Measurements from ENCODE around the gene ZNF556. TPM values are rescaled to one million over a fixed set of nuclear protein-coding genes. Genes with fewer than 3 reads are reported as not detected.

Gene ZNF556
- total and polyA plus RNA-seq, 10 of the 15 experiments (the other 5 are each of a cell fraction or from before 2014, with no cell fraction given), result not detected

GRCh38 chr19:2856457-2857050 is 10.6 kb upstream of the ZNF556 start (continued):
- no peak for TF ChIP-seq ZNF687 (IDR thresholded peaks at IDR 0.05)
- no peak for TF ChIP-seq JUND (IDR thresholded peaks at IDR 0.05; ENCODE audit: low read depth, low read length)
- no peak for TF ChIP-seq NKRF (conservative IDR thresholded peaks at IDR 0.05)
- TF ChIP-seq MEF2A (IDR thresholded peaks at IDR 0.05; ENCODE audit: insufficient read depth, low read depth, low read length), result no peak
- no peak for TF ChIP-seq ZNF207 (IDR thresholded peaks at IDR 0.05; ENCODE audit: borderline replicate concordance)
- TF ChIP-seq MLLT1 (IDR thresholded peaks at IDR 0.05), result peak; percentile 79; the same call in 1 of the 2 replicates
- TF ChIP-seq SIN3A (IDR thresholded peaks at IDR 0.05; ENCODE audit: low read depth, low read length), result no peak
- TF ChIP-seq HCFC1 (IDR thresholded peaks at IDR 0.05; ENCODE audit: low read length), result no peak
- TF ChIP-seq RELB (IDR thresholded peaks at IDR 0.05; ENCODE audit: low read depth), result no peak
- TF ChIP-seq MAX (IDR thresholded peaks at IDR 0.05; ENCODE audit: low read depth, low read length), result no peak
- TF ChIP-seq IRF4 (IDR thresholded peaks at IDR 0.05; ENCODE audit: low read depth, low read length), result no peak
- TF ChIP-seq GATAD2B (conservative IDR thresholded peaks at IDR 0.05; ENCODE audit: low read depth), result no peak
- TF ChIP-seq E2F8 (IDR thresholded peaks at IDR 0.05; ENCODE audit: low read depth, partially characterized antibody), result no peak
- no peak for TF ChIP-seq CREB1 (IDR thresholded peaks at IDR 0.05; ENCODE audit: low read depth)
- no peak for TF ChIP-seq ZBED1 (IDR thresholded peaks at IDR 0.05; ENCODE audit: borderline replicate concordance)
- TF ChIP-seq EZH2 (IDR thresholded peaks at IDR 0.05; ENCODE audit: borderline replicate concordance, control insufficient read depth, low read depth, low read length), result no peak
- no peak for TF ChIP-seq NRF1 (conservative IDR thresholded peaks at IDR 0.05; ENCODE audit: low read depth, low read length)
- no peak for TF ChIP-seq BRCA1 (IDR thresholded peaks at IDR 0.05; ENCODE audit: low read depth, low read length)

Measured in GM12878 (cell line).